ENCODE results near the gene PLPP6. TPM values are rescaled to one million over a fixed set of nuclear protein-coding genes. Genes with fewer than 3 reads are reported as not detected.

Gene PLPP6
- 1.8 TPM for polyA plus RNA-seq (2013)

DNA sequence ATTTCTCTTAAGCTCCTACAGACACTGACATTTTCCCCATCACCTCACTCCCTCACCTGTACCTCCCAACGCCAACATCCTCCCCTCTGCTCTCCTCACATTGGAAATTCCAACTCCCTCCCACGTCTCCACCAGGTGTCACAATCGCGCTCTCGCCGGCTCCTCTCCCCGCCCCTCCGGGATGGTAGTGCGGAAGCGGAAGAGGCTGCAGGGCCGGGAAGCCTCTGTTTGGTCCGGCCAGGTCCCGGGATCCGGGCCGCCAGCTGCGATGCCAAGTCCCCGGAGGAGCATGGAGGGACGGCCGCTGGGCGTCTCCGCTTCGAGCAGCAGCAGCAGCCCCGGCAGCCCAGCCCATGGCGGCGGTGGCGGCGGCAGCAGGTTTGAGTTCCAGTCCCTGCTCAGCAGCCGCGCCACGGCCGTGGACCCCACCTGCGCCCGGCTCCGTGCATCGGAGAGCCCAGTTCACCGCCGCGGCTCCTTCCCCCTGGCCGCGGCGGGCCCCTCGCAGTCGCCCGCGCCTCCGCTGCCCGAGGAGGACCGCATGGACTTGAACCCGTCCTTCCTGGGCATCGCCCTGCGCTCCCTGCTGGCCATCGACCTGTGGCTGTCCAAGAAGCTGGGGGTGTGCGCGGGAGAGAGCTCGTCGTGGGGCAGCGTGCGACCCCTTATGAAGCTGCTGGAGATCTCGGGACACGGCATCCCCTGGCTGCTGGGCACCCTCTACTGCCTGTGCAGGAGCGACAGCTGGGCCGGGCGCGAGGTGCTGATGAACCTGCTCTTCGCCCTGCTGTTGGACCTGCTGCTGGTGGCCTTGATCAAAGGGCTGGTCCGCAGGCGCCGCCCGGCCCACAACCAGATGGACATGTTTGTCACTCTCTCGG lies at the start of gene PLPP6:
TSS of gene PLPP6 (plus strand) at position 187 of the 881 bp plus-strand sequence. CDS start at position 269, 82 bp downstream.
- Histone ChIP-seq H3K4me1 (ENCODE audit: control extremely low read depth in 1 of 4, control insufficient read depth in 4 of 4, insufficient read depth in 4 of 4, low read length in 3 of 4) (peaks cover 8 to 33% (median 28%) of the 10 kb centered on the region in 4 experiments), H3K9me3 (ENCODE audit: control extremely low read depth in 1 of 5, control insufficient read depth in 4 of 5, insufficient read depth in 2 of 5, low read depth in 1 of 5, low read length in 4 of 5) (no peaks in the 10 kb centered on the region), H3K27ac (ENCODE audit: insufficient read depth in 1 of 2, low read depth in 1 of 2, low read length in 2 of 2, poor library complexity in 1 of 2, severe bottlenecking in 2 of 2) (no peak within 1 kb of the TSS), H3K27me3 (replicated peaks in 2 of 5; ENCODE audit: control insufficient read depth in 4 of 5, insufficient read depth in 5 of 5, low read length in 4 of 5) (peaks cover 2 to 71% (median 11%) of the 10 kb centered on the region in 5 experiments), H3K36me3 (ENCODE audit: control insufficient read depth in 4 of 4, insufficient read depth in 4 of 4, low read length in 3 of 4) (no peaks in the 10 kb centered on the region), H3K4me3 (ENCODE audit: control insufficient read depth in 1 of 7, extremely low read depth in 1 of 7, insufficient read depth in 4 of 7, low read depth in 2 of 7, low read length in 6 of 7) (peak within 1 kb of the TSS; percentile 40 to 82 (median 76))
- ChIA-PET CTCF (interaction anchor here (0.7 to 1.4 kb wide), 4 partner anchors 16 to 966 kb away, joined by 3 to 4 read pairs (median 4); partner anchors contain the start of gene RCL1), POLR2A (no interaction called here)
- DNase-seq: peak; percentile 57 to 64 (median 63)
- 3% methylated on average over 51 of the region's 70 CpGs for WGBS (ENCODE audit: insufficient coverage)

DNA sequence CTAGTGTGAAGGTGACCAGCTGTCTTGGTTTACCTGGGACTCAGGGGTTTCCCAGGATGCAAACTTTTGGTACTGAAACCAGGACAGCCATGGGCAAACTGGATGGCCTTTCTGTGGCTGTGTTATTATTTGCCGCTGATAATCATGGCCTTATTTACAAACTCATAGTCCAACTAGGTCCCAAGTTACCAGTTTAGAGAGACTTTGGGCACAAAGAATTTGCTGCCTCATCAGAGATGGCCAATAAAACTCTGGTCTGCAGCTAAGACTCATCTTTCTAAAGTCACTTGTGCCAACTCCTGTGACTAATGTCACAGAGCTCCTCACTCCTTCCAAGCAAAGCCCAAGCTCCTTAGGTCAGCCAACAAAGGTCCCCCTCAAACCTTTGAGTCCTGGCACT lies 47.5 kb upstream of the PLPP6 start:
- Histone ChIP-seq H3K9me3 (ENCODE audit: control extremely low read depth in 1 of 5, control insufficient read depth in 4 of 5, insufficient read depth in 2 of 5, low read depth in 1 of 5, low read length in 4 of 5) (no peaks in the 10 kb centered on the region), H3K4me3 (ENCODE audit: control insufficient read depth in 1 of 7, extremely low read depth in 1 of 7, insufficient read depth in 4 of 7, low read depth in 2 of 7, low read length in 6 of 7) (no peak overlapping the region), H3K27me3 (replicated peaks in 2 of 5; ENCODE audit: control insufficient read depth in 4 of 5, insufficient read depth in 5 of 5, low read length in 4 of 5) (peaks cover 0 to 51% (median 17%) of the 10 kb centered on the region in 5 experiments), H3K4me1 (ENCODE audit: control extremely low read depth in 1 of 4, control insufficient read depth in 4 of 4, insufficient read depth in 4 of 4, low read length in 3 of 4) (no peaks in the 10 kb centered on the region), H3K27ac (ENCODE audit: insufficient read depth in 1 of 2, low read depth in 1 of 2, low read length in 2 of 2, poor library complexity in 1 of 2, severe bottlenecking in 2 of 2) (no peak overlapping the region), H3K36me3 (ENCODE audit: control insufficient read depth in 4 of 4, insufficient read depth in 4 of 4, low read length in 3 of 4) (no peaks in the 10 kb centered on the region)
- CTCF ChIA-PET: interaction anchor here (1.9 kb wide), 1 partner anchor 10 kb away, joined by 7 read pairs; no protein-coding TSS in a partner anchor
- 100% methylated on average over 1 of the region's 1 CpG for WGBS (ENCODE audit: insufficient coverage)
- no peak for DNase-seq
- POLR2A ChIA-PET: no interaction called here

DNA sequence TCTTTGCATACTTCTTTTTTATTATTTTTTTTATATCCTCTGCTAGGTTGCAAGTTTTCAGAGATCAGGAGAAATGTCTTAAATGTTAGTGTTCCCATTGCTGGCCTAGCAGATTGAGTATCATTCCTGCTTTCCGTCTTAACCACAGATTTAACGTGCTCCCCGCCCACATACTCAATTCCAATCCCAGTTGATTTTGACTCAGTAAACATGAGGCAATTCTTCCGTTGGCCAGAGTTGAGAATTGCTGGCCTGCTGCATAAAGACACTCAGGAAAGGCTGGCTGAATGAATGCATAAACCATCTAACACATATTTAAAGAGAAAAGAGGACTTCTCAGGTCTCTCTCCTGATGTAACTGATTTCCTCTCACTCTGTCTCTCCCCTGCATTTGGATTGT lies 46.8 kb upstream of the PLPP6 start:
- 100% methylated on average over 3 of the region's 4 CpGs for WGBS (ENCODE audit: insufficient coverage)
- Histone ChIP-seq H3K4me3 (ENCODE audit: control insufficient read depth in 1 of 7, extremely low read depth in 1 of 7, insufficient read depth in 4 of 7, low read depth in 2 of 7, low read length in 6 of 7) (no peak overlapping the region), H3K4me1 (ENCODE audit: control extremely low read depth in 1 of 4, control insufficient read depth in 4 of 4, insufficient read depth in 4 of 4, low read length in 3 of 4) (peaks cover 0 to 5% (median 2%) of the 10 kb centered on the region in 4 experiments), H3K9me3 (ENCODE audit: control extremely low read depth in 1 of 5, control insufficient read depth in 4 of 5, insufficient read depth in 2 of 5, low read depth in 1 of 5, low read length in 4 of 5) (peaks cover 0 to 2% (median 0%) of the 10 kb centered on the region in 5 experiments), H3K27ac (ENCODE audit: insufficient read depth in 1 of 2, low read depth in 1 of 2, low read length in 2 of 2, poor library complexity in 1 of 2, severe bottlenecking in 2 of 2) (no peak overlapping the region), H3K27me3 (replicated peaks in 2 of 5; ENCODE audit: control insufficient read depth in 4 of 5, insufficient read depth in 5 of 5, low read length in 4 of 5) (peaks cover 0 to 57% (median 18%) of the 10 kb centered on the region in 5 experiments), H3K36me3 (ENCODE audit: control insufficient read depth in 4 of 4, insufficient read depth in 4 of 4, low read length in 3 of 4) (no peaks in the 10 kb centered on the region)
- ChIA-PET CTCF (no interaction called here), POLR2A (no interaction called here)
- DNase-seq: no peak

DNA sequence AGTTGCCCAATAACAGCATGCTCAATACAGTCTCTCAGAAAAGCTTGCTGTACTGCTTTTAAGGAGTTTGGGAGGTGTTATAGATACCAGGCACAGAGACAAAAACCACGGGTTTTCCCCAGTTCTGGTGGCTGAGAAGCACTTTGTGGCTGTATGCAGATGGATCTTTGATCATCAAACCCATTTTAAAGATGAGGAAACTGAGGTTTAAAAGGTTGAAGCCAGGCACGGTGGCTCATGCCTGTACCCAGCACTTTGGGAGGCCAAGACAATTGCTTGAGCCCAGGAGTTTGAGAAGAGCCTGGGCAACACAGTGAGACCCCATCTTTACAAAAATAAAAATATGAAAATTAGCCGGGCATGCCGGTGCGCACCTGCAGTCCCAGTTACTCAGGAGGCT lies 46.3 kb upstream of the PLPP6 start:
- Histone ChIP-seq H3K9me3 (ENCODE audit: control extremely low read depth in 1 of 5, control insufficient read depth in 4 of 5, insufficient read depth in 2 of 5, low read depth in 1 of 5, low read length in 4 of 5) (peaks cover 0 to 2% (median 0%) of the 10 kb centered on the region in 5 experiments), H3K36me3 (ENCODE audit: control insufficient read depth in 4 of 4, insufficient read depth in 4 of 4, low read length in 3 of 4) (no peaks in the 10 kb centered on the region), H3K27ac (ENCODE audit: insufficient read depth in 1 of 2, low read depth in 1 of 2, low read length in 2 of 2, poor library complexity in 1 of 2, severe bottlenecking in 2 of 2) (no peak overlapping the region), H3K4me3 (ENCODE audit: control insufficient read depth in 1 of 7, extremely low read depth in 1 of 7, insufficient read depth in 4 of 7, low read depth in 2 of 7, low read length in 6 of 7) (no peak overlapping the region), H3K4me1 (ENCODE audit: control extremely low read depth in 1 of 4, control insufficient read depth in 4 of 4, insufficient read depth in 4 of 4, low read length in 3 of 4) (peaks cover 0 to 7% (median 3%) of the 10 kb centered on the region in 4 experiments), H3K27me3 (replicated peaks in 2 of 5; ENCODE audit: control insufficient read depth in 4 of 5, insufficient read depth in 5 of 5, low read length in 4 of 5) (peaks cover 0 to 63% (median 18%) of the 10 kb centered on the region in 5 experiments)
- CTCF ChIA-PET: interaction anchor here (0.9 kb wide), 1 partner anchor 11 kb away, joined by 3 read pairs; no protein-coding TSS in a partner anchor
- DNase-seq: no peak
- WGBS (ENCODE audit: insufficient coverage): 100% methylated on average over 4 of the region's 5 CpGs
- POLR2A ChIA-PET: no interaction called here

DNA sequence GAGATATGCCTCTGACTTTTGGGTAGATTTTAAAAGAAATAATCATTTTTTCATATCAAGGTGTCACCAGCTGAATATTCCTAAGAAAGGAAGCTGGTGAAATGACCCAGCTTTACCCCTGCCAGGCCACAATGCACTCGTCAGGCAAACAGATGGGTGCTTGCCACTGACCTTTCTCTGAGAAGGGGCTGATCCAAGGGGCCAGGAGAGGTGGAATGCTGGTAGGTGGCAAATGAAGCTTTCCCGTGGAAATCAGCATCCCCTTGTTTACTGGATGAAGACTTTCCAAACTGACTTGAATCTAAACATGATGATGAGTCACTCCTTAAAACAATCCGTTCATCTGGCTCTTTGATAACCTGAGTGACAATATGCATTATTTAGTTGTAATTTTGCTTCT lies 44.3 kb upstream of the PLPP6 start:
- peaks cover 0 to 2% (median 0%) of the 10 kb centered on the region in 5 experiments for H3K9me3 ChIP-seq (ENCODE audit: control extremely low read depth in 1 of 5, control insufficient read depth in 4 of 5, insufficient read depth in 2 of 5, low read depth in 1 of 5, low read length in 4 of 5)

DNA sequence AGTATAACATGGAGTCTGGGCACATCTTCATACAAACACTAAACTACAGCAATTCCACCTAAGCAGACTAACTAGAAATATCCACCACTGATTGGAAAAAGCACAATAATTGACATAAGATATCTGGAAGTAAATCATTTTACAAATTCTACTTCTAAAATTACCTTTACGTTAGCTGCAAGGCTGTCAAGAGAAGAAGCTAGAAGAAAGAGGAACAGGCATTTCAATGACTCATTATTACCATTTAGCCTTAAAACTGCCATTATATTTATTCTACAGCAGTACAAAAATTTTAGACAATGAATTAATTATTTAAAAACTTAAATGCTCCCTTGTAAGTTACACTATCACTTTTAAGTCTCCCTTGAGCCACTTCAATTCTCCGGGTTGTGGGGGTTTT lies 43.4 kb upstream of the PLPP6 start:
- Histone ChIP-seq H3K4me1 (ENCODE audit: control extremely low read depth in 1 of 4, control insufficient read depth in 4 of 4, insufficient read depth in 4 of 4, low read length in 3 of 4) (peaks cover 0 to 7% (median 3%) of the 10 kb centered on the region in 4 experiments), H3K9me3 (ENCODE audit: control extremely low read depth in 1 of 5, control insufficient read depth in 4 of 5, insufficient read depth in 2 of 5, low read depth in 1 of 5, low read length in 4 of 5) (peaks cover 0 to 2% (median 0%) of the 10 kb centered on the region in 5 experiments), H3K36me3 (ENCODE audit: control insufficient read depth in 4 of 4, insufficient read depth in 4 of 4, low read length in 3 of 4) (no peaks in the 10 kb centered on the region), H3K27me3 (replicated peaks in 2 of 5; ENCODE audit: control insufficient read depth in 4 of 5, insufficient read depth in 5 of 5, low read length in 4 of 5) (peaks cover 0 to 74% (median 21%) of the 10 kb centered on the region in 5 experiments), H3K27ac (ENCODE audit: insufficient read depth in 1 of 2, low read depth in 1 of 2, low read length in 2 of 2, poor library complexity in 1 of 2, severe bottlenecking in 2 of 2) (no peak overlapping the region), H3K4me3 (ENCODE audit: control insufficient read depth in 1 of 7, extremely low read depth in 1 of 7, insufficient read depth in 4 of 7, low read depth in 2 of 7, low read length in 6 of 7) (no peak overlapping the region)
- 33% methylated on average over 1 of the region's 2 CpGs for WGBS (ENCODE audit: insufficient coverage)
- peak in 2 of 3 donors; percentile 57 to 65 for DNase-seq
- POLR2A ChIA-PET: no interaction called here
- CTCF ChIA-PET: interaction anchor here (1.4 kb wide), 1 partner anchor 971 kb away, joined by 3 read pairs; no protein-coding TSS in a partner anchor

More for the DNA sequence above, 44.3 kb upstream of the PLPP6 start:
- CTCF ChIA-PET: interaction anchor here (1.4 kb wide), 1 partner anchor 972 kb away, joined by 3 read pairs; no protein-coding TSS in a partner anchor
- 88% methylated on average over 1 of the region's 3 CpGs for WGBS (ENCODE audit: insufficient coverage)
- H3K4me1 ChIP-seq (ENCODE audit: control extremely low read depth in 1 of 4, control insufficient read depth in 4 of 4, insufficient read depth in 4 of 4, low read length in 3 of 4): peaks cover 0 to 7% (median 3%) of the 10 kb centered on the region in 4 experiments
- no peak overlapping the region for H3K27ac ChIP-seq (ENCODE audit: insufficient read depth in 1 of 2, low read depth in 1 of 2, low read length in 2 of 2, poor library complexity in 1 of 2, severe bottlenecking in 2 of 2)
- H3K36me3 ChIP-seq (ENCODE audit: control insufficient read depth in 4 of 4, insufficient read depth in 4 of 4, low read length in 3 of 4): no peaks in the 10 kb centered on the region
- peaks cover 0 to 75% (median 21%) of the 10 kb centered on the region in 5 experiments for H3K27me3 ChIP-seq (replicated peaks in 2 of 5; ENCODE audit: control insufficient read depth in 4 of 5, insufficient read depth in 5 of 5, low read length in 4 of 5)
- POLR2A ChIA-PET: no interaction called here
- no peak for DNase-seq
- H3K4me3 ChIP-seq (ENCODE audit: control insufficient read depth in 1 of 7, extremely low read depth in 1 of 7, insufficient read depth in 4 of 7, low read depth in 2 of 7, low read length in 6 of 7): no peak overlapping the region
